GM19467 (cell line): ENCODE measurements around the gene ITIH2.
A peak's percentile ranks its signal among the peaks of the same experiment; 100 is the strongest.
"Not testable (repeated sequence)": the region's sequence is repeated elsewhere in the genome, so short reads cannot be mapped to it uniquely, and the experiment has no call there.

ENCODE experiments used
- ATAC-seq: cut with Tn5 transposase; IDR thresholded peaks from one replicate; pipeline ENCODE4 v1.9.1; 2021; ENCODE audit warnings: mild to moderate bottlenecking, moderate library complexity; ENCODE audit not compliant: unreplicated experiment

ITIH2 gene

DNA sequence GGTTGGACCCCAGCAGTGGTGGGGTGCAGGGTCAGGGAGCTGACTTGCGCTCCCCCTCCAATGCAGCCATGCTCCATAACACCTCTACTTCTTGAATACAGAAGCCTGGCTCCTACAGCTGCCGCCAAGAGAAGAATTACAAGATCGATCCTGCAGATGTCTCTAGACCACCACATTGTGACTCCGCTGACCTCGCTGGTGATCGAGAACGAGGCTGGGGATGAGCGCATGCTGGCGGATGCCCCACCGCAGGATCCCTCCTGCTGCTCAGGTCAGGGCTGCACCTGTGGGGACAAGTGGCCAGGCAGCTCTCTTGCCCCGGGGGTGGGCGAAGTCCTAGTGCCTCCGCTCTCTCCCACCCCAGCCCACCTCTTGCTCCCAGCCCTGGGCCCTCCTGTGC lies 31.7 kb downstream of the ITIH2 start:
- no peak for ATAC-seq

DNA sequence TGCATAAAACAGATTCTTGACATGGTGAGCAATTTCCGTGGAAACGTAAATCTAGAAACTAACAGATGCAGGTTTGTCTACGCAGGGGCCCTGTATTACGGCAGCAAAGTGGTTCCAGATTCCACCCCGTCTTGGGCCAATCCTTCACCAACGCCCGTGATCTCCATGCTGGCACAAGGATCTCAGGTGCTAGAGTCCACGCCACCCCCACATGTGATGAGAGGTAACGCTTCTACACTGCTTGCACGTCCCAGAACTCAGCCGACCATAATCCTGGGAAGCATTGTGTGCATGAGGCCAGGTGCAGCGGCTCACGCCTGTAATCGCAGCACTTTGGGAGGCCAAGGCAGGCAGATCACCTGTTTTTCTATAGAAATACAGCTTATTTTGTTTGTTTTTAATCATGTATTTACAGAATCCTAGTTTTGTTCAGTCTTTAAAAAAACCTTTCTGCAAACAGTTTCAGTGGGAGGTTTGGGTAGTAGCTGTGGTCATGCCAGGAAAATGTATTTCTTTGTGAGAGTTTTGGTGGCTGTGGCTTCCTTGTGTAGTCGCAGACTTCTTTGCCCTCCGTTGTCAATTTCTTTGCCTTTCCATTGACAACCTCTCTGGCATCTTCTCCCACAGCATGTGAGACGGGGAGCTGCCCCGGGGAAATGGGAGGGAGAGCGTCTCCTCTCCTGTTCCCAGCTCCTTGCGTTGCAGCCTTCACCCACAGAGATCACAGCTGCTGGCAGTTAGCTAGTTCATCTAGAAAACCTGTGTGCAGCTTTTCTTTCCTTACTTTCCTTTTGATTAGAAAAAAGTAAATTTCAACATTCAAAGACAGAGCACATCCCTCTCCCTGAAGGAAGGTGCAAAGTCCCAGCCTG lies 35.7 kb downstream of the ITIH2 start:
- ATAC-seq = no peak

- no peak for ATAC-seq
Measured at GRCh38 chr10:7744307-7744706, 41.2 kb downstream of the ITIH2 start.

DNA sequence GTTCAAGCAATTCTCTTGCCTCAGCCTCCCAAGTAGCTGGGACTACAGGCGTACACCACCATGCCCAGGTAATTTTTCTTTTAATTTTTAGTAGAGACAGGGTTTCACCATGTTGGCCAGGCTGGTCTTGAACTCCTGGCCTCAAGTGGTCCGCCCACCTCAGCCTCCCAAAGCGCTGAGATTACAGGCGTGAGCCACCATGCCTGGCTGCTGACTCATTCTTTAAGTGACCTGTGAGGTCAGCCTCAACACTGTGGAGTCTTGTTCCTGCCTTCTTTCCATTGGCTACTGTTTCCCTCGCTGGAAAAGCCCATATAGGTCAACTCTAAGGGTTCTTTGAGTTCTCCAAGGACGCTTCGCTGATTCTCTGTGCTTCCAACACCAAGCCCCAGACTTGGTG lies 45.5 kb downstream of the ITIH2 start:
- ATAC-seq = not testable (repeated sequence)

- ATAC-seq = no peak
Measured at GRCh38 chr10:7750222-7750621, 47.1 kb downstream of the ITIH2 start.

GRCh38 chr10:7752251-7752650 lies 49.1 kb downstream of the ITIH2 start:
- ATAC-seq = no peak

GRCh38 chr10:7755103-7755502 lies 52.0 kb downstream of the ITIH2 start:
- ATAC-seq = no peak

- ATAC-seq = no peak
Measured at GRCh38 chr10:7756360-7756992, 53.4 kb downstream of the ITIH2 start.

DNA sequence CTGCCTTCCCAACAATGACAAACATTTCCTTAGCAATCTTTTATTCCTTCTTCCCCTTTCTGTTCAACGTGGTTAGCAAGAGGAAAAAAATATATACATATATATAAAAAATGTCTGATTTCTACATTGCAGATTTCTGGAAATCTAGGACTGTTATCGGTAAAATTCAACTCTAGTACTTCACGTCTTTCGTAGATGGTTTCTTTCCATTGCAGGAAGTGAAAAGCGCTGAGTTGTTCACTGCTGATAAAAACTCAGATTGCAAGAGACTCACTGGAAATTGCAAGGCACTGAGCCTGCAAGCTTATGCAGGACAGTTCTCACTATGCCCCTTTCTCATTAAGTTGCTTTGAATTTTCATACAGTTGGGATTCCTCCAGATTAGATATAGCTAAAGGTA lies 60.8 kb downstream of the ITIH2 start:
- no peak for ATAC-seq

GRCh38 chr10:7766241-7766640 lies 63.1 kb downstream of the ITIH2 start:
- no peak for ATAC-seq

- ATAC-seq = no peak
Measured at GRCh38 chr10:7767209-7767608, 64.1 kb downstream of the ITIH2 start.

GRCh38 chr10:7768417-7768816 lies 65.3 kb downstream of the ITIH2 start:
- no peak for ATAC-seq

DNA sequence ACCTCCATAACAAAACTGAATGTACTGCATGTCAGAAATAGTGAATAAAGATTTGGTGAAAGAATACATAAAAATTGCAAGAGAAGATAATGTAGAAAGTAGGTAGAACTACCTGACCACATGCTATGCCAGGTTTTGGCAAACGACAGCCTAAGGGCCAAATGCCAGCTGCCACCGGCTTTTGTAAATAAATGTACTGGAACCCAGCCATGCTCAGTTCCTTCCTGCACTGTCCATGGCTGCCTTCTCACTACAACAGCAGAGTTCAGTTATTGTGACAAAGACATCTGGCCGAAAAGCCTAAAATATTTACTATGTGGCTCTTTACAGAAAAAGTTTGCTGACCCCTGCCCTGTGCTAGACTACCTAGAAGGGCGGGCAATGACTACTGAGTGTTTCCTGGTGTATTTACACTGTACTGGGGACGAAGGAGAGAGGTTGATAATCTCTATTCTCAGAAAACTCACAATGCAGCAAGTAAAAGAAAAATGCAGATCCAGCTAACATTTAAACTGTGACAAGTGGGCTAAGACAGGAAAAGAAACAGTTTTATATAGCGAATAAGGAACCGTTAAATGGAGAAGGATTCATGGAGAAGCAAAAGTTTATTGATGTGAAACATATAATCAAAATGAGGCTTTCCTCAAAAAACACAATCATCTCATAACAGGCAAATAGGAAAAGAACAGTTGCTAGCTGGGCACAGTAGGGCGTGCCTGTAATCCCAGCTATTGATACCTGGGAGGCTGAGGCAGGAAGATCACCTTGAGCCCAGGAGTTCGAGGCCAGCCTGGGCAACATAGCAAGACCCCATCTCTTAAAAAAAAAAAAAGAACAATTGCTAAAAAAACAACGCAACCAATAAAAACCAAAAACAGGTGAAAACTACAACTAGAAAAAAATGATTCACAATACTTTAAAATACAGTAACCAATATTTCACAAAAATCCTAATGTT lies 71.0 kb downstream of the ITIH2 start:
- ATAC-seq = no peak

- no peak for ATAC-seq
Measured at GRCh38 chr10:7776777-7777176, 73.7 kb downstream of the ITIH2 start.

- not testable (repeated sequence) for ATAC-seq
Measured at GRCh38 chr10:7782194-7782593, 79.1 kb downstream of the ITIH2 start.

DNA sequence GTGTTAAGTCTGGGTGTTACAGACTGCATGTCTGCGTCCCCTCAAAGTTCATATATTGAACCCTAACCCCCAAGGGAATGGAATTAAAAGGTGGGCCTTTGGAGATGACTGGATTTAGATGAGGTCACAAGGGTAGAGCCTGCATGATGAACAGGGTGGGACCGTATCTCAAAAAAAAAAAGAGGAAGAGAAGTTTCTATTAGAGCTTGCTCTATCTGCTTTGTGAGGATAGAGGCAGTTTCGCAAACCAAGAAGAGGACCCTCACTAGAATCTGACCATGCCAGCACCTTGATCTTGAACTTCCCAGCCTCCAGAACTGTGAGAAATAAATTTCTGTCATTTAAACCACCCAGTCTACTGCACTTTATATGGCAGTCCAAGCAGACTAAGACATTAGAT lies 83.3 kb downstream of the ITIH2 start:
- ATAC-seq = no peak

GRCh38 chr10:7787150-7787856 lies 84.2 kb downstream of the ITIH2 start:
- ATAC-seq = peak; percentile 10

- peak; percentile 95 for ATAC-seq
Measured at GRCh38 chr10:7787857-7788638, 84.9 kb downstream of the ITIH2 start, which contains the start of the genes ATP5F1C and KIN. ATP5F1C (plus strand) TSS chr10:7788177; CDS start chr10:7788208, 31 bp downstream. KIN (minus strand) TSS chr10:7787993; CDS start chr10:7787933, 60 bp downstream.

DNA sequence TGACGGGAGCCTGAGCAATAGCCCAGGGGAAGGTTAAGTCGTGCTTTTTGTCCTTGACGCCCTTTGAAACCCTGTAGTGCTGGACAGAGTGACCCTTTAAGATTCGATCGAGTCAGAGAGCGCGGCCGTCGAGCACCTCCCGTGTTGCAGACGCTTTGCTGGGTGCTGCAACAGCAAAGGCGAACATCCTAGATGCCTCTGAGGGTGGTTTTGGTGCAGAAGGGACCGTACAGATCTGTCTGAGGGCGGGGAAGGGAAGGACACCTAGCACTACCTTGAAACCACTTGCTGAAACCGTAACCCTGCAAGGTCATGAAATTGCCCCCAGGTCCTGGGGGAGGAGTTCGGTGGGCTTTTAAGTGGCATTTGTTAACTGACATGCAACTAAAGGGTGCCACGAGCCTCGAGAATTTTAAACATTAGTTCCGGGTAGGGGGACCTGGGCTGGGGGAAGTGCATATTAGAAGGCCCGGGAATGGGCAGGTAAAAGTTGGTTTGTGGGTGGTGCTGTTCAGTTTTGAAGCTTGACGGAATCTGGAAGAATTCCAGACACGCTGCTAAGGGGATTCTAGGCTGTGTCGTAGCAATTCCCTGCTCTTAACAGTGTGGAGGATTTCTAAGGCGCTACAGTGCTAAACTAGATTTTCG lies 85.6 kb downstream of the ITIH2 start:
- peak; percentile 14 for ATAC-seq
